BE2C (cell line): ENCODE results near the gene LOXL3.
"Not testable (repeated sequence)": the region's sequence is repeated elsewhere in the genome, so short reads cannot be mapped to it uniquely, and the experiment has no call there.

Experiments
- DNase-seq: peaks from one replicate; pipeline ENCODE4 v3.0.0-alpha.2; 2020
- H3K27me3 ChIP-seq: fragments of 250-450 bp; sonication (Bioruptor Pico); 2 replicates; pipeline ENCODE4 v1.5.1; 2020; ENCODE audit warnings: mild to moderate bottlenecking
- H3K36me3 ChIP-seq: fragments of 250-450 bp; sonication (Bioruptor Pico); 2 replicates; pipeline ENCODE4 v1.5.1; 2020; ENCODE audit warnings: mild to moderate bottlenecking
- H3K4me1 ChIP-seq: fragments of 250-450 bp; sonication (Bioruptor Pico); 2 replicates; pipeline ENCODE4 v1.5.1; 2020
- H3K4me3 ChIP-seq: 2 replicates; pipeline ENCODE4 v1.5.1; 2011; ENCODE audit warnings: low read depth, low read length
- H3K9me3 ChIP-seq: fragments of 250-450 bp; sonication (Bioruptor Pico); 2 replicates; pipeline ENCODE4 v1.5.1; 2020
- TF ChIP-seq, protein P1 (sequence below): IDR thresholded peaks from 2 replicates; pipeline ENCODE4 v1.5.1; 2012; ENCODE audit warnings: mild to moderate bottlenecking, low read depth, low read length

Gene LOXL3

DNA sequence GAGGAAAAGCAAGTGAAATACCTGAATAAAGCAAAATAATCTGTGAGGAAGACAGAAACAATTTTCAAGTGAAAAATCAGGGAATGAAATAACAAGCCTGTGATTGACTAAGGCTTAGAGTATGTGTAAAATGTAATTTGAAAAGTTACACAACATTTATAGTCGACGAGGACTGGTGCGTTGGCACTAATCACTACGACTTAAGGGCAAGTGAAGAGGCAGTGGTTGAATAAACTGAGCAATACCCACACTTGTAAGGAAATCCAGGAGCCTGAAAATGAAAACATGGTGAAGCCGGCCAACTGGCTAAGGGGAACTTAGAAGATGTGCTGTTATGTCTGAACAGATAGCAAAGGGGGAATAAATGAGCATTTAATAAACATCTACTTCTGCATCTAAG, 14.1 kb upstream of the LOXL3 start:
- TF ChIP-seq, protein P1, sequence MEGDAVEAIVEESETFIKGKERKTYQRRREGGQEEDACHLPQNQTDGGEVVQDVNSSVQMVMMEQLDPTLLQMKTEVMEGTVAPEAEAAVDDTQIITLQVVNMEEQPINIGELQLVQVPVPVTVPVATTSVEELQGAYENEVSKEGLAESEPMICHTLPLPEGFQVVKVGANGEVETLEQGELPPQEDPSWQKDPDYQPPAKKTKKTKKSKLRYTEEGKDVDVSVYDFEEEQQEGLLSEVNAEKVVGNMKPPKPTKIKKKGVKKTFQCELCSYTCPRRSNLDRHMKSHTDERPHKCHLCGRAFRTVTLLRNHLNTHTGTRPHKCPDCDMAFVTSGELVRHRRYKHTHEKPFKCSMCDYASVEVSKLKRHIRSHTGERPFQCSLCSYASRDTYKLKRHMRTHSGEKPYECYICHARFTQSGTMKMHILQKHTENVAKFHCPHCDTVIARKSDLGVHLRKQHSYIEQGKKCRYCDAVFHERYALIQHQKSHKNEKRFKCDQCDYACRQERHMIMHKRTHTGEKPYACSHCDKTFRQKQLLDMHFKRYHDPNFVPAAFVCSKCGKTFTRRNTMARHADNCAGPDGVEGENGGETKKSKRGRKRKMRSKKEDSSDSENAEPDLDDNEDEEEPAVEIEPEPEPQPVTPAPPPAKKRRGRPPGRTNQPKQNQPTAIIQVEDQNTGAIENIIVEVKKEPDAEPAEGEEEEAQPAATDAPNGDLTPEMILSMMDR: no peak
- DNase-seq: no peak
- no peak overlapping the region for H3K4me3 ChIP-seq
- no peaks in the 10 kb centered on the region for H3K4me1 ChIP-seq
- no peaks in the 10 kb centered on the region for H3K36me3 ChIP-seq
- H3K27me3 ChIP-seq: no peaks in the 10 kb centered on the region
- H3K9me3 ChIP-seq: no peaks in the 10 kb centered on the region

DNA sequence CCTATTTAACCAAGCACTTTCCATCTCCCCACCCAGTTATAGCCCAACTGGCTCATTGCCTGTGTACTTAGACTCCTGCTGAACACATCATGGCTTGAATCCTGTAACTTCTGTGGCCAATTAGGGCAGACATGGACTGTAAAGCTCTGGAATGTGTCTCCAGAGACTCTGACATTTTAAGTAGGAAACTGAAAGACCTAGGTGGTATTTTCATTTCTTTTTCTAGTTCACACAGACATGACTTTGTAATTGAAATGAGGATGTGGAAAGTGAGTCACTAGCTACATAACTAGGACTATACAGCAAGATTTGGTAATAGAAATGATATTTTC, 13.0 kb upstream of the LOXL3 start:
- no peak for DNase-seq
- H3K4me1 ChIP-seq: no peaks in the 10 kb centered on the region

DNA sequence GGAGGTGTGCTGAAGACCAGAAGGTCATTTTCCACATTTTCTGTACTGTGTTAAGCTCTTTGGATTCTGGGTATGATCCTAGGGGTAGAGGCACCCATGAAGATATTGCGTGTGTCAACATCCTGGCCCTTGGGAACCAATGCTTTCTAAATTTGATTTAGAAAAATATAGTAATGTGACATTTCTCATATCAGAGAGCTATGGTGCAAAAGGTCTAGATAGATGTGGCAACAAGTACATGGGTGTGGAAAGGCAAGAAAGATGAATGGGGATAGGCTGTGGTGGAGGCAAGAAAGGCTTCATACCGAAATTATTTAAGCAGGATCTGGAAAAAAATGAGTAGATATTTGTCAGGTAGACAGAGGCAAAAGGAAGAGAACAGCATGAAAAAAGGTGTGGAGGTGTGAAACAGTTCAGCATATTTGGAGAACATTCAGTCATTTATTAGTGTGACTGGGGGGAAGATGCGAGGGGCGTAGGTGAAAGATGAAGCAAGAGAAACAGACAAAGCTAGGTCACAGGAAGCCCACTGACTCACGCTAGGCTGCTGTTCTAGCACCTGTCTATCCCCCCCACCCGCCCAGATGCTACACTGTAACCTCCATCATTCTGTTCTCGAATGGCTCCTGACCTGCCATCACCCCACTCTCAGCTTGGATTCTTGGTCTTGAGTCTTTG, 12.5 kb upstream of the LOXL3 start:
- H3K9me3 ChIP-seq: no peaks in the 10 kb centered on the region

More for the DNA sequence above, 13.0 kb upstream of the LOXL3 start:
- H3K36me3 ChIP-seq: no peaks in the 10 kb centered on the region
- H3K27me3 ChIP-seq: no peaks in the 10 kb centered on the region
- H3K9me3 ChIP-seq: no peaks in the 10 kb centered on the region
- no peak overlapping the region for H3K4me3 ChIP-seq
- TF ChIP-seq, protein P1: no peak

DNA sequence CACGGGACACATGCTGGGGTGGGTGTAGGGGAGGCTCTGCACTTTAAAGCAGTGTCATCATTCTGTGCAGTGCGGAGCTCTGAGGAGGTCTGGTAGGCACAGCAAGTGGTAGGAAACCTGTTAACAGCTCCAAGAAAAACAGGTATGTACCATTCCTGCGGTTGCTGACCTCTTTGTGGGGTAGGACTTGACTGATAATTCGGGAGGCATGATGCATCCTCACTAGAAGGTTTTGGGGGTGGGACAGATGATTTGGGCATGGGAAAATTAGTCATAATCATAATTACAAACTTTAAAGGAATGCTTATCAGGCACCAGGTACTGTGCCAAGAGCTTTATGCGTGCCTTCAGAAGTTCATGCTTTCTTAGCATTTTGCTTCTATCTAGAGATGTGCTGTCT, 10.5 kb upstream of the LOXL3 start:
- DNase-seq: no peak
- Histone ChIP-seq H3K9me3 (no peaks in the 10 kb centered on the region), H3K27me3 (no peaks in the 10 kb centered on the region), H3K36me3 (no peaks in the 10 kb centered on the region), H3K4me3 (no peak overlapping the region), H3K4me1 (no peaks in the 10 kb centered on the region)
- TF ChIP-seq, protein P1: no peak

More for the DNA sequence above, 12.5 kb upstream of the LOXL3 start:
- DNase-seq: no peak
- Histone ChIP-seq H3K4me3 (no peak overlapping the region), H3K4me1 (no peaks in the 10 kb centered on the region), H3K27me3 (no peaks in the 10 kb centered on the region), H3K36me3 (no peaks in the 10 kb centered on the region)
- TF ChIP-seq, protein P1: no peak

- H3K27me3 ChIP-seq: no peaks in the 10 kb centered on the region
Observed at GRCh38 chr2:74562126-74562775, 8.5 kb upstream of the LOXL3 start.

GRCh38 chr2:74561022-74561421, 7.3 kb upstream of the LOXL3 start:
- DNase-seq, H3K9me3 ChIP-seq, H3K27me3 ChIP-seq, H3K4me3 ChIP-seq, H3K4me1 ChIP-seq, H3K36me3 ChIP-seq: not testable (repeated sequence)

More at GRCh38 chr2:74562126-74562775, 8.5 kb upstream of the LOXL3 start:
- Histone ChIP-seq H3K4me3 (no peak overlapping the region), H3K4me1 (no peaks in the 10 kb centered on the region), H3K36me3 (no peaks in the 10 kb centered on the region), H3K9me3 (no peaks in the 10 kb centered on the region)
- TF ChIP-seq, protein P1: no peak
- no peak for DNase-seq
